Ovary (tissue), 3 donors: ENCODE data around the gene MCF2L.

Experiments used
- CTCF ChIP-seq, 3 donors: fragments of 450-650 bp in 2 of 3; fragments of 200-600 bp in 1 of 3; IDR thresholded peaks; one replicate each; pipeline versions ENCODE4 v1.5.1 to v1.8.0; 2016 to 2022; ENCODE audit warnings: antibody characterized with exemption in 3 of 3, mild to moderate bottlenecking in 1 of 3
- EP300 ChIP-seq: sonication (generic); formaldehyde crosslinking; IDR thresholded peaks from one replicate; pipeline ENCODE4 v1.6.1; 2017; ENCODE audit warnings: antibody characterized with exemption
- donor health status: DM: no; HTN: no; CAD: no.

GRCh38 chr13:113116206-113116800, 147.3 kb downstream of the MCF2L start:
- TF ChIP-seq EP300 (no peak), CTCF (IDR thresholded peaks at IDR 0.05) (no peak)
